H54 (cell line): ENCODE data around the gene HSPBP1.

Experiments
- DNase-seq: peaks from one replicate; pipeline ENCODE4 v3.0.0; 2011; ENCODE audit warnings: low spot score, mixed read lengths; ENCODE audit not compliant: insufficient read length
- FAIRE-seq: peaks from 3 replicates; lab custom pipeline; 2011; peaks lifted over from hg19 to GRCh38; lab: Jason Lieb, UNC
- POLR2A ChIP-seq: IDR thresholded peaks from 2 replicates; pipeline ENCODE4 v1.6.1; 2011; ENCODE audit warnings: low read depth, mild to moderate bottlenecking, low read length

The HSPBP1 gene

DNA sequence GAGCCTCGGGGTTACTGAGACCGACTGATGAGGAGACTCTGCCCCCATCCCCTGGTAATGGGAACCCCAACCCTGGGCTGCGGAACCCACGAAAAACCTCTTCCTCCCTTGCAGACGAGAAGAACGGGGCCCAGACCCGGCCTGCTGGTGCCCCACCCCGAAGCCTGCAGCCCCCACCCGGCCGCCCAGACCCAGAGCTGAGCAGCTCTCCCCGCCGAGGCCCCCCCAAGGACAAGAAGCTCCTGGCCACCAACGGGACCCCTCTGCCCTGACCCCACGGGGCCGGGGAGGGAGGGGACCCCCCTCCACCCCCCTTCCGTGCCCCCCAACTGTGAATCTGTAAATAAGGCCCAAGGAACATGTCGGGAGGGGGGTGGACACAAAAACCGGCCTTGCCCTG lies 31.9 kb upstream of the HSPBP1 start:
- no peak for FAIRE-seq
- DNase-seq: no peak
- no peak for TF ChIP-seq POLR2A

DNA sequence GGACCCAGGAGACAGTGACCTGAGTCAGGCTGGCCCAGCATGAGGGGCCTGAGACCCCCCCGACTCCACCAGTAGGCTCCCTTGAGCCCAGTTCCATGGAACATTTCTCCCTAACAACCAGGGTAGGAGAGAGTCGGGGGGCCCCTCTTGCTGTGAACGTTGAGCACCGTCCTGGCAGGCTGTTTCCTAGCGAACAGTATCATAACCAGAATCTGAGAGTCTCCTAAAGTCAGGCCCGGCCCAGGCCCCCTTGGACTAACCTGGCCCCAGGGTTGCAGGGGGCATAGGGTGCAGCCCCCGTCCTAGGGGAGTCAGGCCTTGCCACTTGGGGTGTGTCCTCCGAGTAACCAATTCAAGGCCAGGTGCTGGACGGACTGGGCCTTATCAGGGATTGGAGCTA lies 31.5 kb upstream of the HSPBP1 start:
- FAIRE-seq: no peak
- no peak for TF ChIP-seq POLR2A
- no peak for DNase-seq

DNA sequence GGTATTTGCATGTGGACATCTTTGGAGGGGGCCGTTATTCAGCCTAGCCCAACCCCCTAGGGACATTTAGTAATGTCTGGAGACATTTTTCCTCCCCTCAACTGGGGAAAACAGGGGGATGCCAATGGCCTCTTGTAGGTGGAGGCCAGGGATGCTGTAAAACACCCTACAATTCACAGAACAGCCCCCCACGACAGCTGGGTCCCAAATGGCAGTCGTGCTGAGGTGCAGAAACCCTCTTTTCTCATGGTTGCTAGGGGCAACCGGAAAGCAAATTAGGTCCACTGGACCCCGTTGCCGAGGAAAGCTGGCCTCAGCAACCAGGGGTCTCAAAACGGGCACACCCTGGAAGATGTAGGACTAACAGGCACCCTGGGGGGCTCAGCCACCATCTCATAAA lies 30.6 kb upstream of the HSPBP1 start:
- DNase-seq (no peak), FAIRE-seq (no peak)
- no peak for TF ChIP-seq POLR2A

DNA sequence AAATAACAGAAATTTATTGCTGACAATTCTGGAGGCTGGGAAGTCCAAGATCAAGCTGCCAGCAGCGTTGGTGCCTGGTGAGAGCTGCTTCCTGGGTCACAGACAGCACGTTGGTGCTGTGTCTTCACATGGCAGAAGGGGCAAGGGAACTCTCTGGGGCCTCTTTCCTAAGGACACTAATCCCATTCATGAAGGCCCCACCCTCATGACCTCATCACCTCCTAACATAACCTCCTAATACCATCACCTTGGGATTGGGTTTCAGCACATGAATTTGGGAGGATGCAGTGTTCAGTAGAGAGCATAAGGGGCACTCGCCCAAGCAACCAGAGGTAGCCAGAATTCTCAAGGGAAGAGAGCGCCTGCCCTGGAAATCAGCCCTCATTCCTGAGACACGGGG lies 29.5 kb upstream of the HSPBP1 start:
- TF ChIP-seq POLR2A: 0 out of 2 replicates have a peak, but pooled peaks have one; percentile 9
- no peak for FAIRE-seq
- no peak for DNase-seq

DNA sequence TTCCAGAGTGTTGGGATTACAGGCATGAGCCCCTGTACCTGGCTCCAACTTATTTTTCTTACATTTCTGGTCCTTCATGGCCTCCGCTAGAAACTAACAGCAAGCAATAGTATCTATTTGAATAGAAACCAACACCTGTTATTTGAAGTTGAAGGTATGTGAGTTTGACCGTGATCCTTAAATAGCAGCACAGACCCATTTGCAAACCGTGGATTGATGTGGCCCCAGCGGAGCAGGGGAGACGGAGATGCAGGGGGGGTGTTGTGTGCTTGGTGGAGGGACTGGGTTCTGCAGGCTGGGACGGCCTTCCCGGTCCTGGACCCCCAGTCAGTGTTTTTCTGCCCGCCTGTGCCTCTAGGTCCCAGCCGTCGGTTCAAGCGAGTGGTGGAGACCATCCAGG lies 28.4 kb upstream of the HSPBP1 start:
- TF ChIP-seq POLR2A: no peak
- no peak for DNase-seq
- no peak for FAIRE-seq

DNA sequence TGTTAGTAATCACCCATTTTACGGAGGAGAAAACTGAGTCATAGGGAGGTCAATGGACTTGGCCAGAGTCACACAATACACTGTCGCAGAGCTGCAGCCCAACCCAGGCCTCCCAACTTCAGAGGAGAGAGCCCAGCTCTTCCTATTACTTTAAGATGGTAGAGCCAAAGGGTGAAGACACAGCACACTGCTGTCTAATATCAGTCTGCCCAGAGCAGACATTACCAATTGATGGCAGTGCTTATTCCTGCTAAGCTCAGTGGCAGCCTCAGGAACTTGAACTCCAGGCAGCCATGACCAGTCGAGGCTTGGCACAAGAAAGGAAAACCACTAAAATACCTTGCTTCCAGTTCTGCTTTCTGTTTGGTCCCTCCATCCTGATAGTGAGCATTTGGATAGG lies 26.8 kb upstream of the HSPBP1 start:
- DNase-seq (no peak), FAIRE-seq (no peak)
- TF ChIP-seq POLR2A: no peak

DNA sequence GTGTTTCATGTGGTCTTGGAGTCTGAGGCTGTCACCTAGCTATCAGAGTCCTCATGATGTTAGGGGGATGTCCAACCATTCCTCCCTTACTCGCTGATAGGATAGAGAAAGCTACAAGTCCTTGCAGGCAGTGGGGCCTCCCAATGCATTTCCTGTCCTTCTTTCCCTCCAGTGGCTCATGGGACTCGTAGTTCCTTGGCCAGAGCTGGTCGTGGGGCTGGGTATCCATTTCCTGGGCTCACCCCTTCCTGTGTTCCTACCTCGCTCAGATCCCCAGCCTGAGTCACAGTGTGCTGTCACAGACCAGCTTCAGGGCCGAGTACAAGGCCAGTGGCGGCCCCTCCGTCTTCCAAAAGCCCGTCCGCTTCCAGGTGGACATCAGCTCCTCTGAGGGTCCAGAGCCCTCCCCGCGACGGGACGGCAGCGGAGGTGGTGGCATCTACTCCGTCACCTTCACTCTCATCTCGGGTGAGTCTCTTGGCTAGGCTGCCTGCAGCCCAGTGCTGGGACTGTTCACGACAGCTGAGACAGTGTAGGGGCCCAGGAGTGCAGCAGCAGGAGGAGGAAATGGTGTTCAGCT lies 26.2 kb upstream of the HSPBP1 start:
- FAIRE-seq: no peak
- no peak for TF ChIP-seq POLR2A
- no peak for DNase-seq

DNA sequence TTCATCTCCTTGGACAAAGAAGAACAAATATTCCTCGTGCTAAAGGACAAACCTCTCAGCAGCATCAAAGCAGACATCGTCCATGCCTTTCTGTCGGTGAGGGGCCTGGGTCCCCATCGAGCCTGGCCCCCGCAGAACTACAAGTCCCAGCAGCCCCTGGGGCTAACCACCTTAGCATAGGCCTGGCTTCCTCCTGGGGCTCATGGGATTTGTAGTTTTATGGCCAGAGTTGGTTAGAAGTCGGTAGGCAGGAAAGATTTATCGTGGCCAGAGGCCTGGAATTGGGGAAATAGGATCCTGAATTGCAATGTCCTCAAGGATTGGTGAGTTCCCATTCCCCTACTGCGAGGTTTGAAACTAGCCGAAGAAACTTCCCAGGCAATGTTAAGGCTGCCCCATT lies 25.6 kb upstream of the HSPBP1 start:
- FAIRE-seq: no peak
- no peak for DNase-seq
- no peak for TF ChIP-seq POLR2A

DNA sequence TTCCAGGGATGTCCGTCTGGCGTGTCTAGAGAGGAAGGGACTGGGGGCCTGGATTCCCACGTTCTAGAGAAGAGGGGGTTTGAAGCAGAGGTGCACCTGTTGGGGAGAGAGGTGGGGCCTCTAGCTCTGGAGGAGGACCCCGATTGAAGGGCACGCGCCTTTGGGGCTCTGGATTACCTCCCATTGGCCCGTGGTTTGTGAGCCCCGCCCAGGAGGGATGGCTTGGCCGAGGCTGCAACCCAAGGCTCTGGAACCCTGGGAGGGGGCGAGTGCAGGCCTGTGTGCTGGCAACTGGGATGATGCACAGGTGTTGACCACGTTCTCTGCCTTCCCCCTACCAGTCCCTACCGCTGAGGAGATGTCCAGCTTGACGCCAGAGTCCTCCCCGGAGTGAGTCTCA lies 25.1 kb upstream of the HSPBP1 start:
- TF ChIP-seq POLR2A: no peak
- FAIRE-seq (no peak), DNase-seq (no peak)

DNA sequence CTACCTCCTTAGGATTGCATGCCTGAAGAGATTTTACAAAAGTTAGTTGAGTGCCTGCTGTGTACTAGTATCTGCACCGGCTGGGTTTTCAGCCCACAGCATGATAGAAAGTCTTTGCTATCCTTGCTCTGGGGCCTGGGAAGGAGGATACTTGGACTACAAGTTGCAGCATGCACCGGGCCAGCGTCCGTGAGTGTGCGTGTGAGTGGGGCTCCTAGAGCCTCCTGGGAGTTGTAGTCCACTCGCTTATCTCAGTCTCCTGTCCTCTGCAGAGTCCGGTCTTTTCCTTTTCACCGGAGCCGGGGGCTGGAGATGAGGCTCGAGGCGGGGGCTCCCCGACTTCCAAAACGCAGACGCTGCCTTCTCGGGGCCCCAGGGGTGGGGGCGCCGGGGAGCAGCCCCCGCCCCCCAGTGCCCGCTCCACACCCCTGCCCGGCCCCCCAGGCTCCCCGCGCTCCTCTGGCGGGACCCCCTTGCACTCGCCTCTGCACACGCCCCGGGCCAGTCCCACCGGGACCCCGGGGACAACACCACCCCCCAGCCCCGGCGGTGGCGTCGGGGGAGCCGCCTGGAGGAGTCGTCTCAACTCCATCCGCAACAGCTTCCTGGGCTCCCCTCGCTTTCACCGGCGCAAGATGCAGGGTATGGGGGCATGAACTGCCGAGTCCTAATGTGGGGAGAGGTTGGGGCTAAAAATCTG lies 24.5 kb upstream of the HSPBP1 start:
- TF ChIP-seq POLR2A: no peak
- DNase-seq: peak; percentile 78
- no peak for FAIRE-seq

DNA sequence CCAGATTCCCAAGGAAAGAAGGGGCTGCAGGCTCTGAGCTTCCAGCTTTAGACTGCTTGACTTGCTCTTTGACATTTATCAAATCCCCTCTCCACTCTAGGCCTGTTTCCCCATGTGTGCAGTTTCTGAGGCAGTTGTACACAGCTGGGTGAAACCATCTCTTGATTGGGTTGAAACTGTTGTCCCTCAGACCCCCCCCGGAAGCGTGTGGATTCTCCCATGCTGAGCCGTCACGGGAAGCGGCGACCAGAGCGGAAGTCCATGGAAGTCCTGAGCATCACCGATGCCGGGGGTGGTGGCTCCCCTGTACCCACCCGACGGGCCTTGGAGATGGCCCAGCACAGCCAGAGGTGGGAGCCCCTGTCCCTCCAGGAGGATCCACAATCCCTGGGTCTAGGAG lies 23.6 kb upstream of the HSPBP1 start:
- DNase-seq (no peak), FAIRE-seq (no peak)
- TF ChIP-seq POLR2A: no peak

DNA sequence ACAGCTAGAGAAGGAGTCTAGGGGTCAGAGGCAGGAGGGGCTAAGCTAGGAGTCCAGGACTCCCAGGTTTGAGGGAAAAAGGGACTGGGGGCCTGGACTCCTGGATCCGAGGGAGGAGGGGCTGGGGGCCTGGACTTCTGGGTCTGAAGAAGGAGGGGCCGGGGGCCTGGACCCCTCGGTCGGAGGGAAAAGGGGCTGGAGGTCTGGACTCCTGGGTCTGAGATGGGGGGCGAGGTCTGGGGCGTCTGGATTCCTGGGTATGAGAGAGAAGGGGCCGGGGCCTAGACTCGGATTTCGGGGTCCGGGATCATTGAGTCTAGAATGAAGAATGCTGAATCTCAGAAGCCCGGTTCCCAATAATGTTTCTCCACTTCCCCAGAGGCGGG lies 22.4 kb upstream of the HSPBP1 start:
- FAIRE-seq: no peak
- DNase-seq: no peak
- TF ChIP-seq POLR2A: no peak

DNA sequence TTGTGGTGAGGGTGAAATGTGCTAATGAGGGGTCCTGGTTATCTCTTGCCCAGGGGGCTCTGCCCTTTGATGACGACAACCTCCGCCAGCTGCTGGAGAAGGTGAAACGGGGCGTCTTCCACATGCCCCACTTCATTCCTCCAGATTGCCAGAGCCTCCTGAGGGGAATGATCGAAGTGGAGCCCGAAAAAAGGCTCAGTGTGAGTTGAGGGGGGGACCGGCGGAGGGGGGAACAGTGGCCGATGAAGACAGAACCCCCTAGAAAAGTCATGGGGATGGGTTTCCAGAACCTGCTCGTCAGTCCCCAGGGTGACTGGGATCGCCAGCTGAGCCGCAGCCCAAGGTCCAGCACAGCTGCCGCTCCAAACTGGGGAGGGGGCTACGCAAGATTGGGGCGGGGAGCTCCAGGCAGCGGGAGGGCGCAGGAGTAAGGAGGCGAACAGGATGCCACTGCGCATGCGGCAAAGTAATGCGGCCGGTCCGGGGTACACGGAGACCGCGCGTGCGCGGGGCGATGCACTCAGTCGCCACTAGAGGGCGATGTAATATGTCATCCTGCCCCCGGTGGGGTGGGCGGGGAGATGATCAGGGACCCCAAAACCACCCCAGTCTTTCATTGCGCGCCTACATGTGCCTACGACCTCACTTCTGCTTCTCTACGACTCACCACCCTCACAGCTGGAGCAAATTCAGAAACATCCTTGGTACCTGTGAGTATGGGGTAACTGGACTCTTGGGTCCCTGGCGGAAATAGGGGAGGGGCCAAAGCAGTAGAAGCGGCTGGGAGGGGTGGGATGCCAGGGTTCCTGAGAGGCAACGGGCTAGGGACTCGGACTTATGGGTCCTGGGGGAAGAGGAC lies 21.8 kb upstream of the HSPBP1 start:
- TF ChIP-seq POLR2A: peak; percentile 26; the same call in 1 of the 2 replicates
- peak; percentile 100 for DNase-seq
- FAIRE-seq: no peak

DNA sequence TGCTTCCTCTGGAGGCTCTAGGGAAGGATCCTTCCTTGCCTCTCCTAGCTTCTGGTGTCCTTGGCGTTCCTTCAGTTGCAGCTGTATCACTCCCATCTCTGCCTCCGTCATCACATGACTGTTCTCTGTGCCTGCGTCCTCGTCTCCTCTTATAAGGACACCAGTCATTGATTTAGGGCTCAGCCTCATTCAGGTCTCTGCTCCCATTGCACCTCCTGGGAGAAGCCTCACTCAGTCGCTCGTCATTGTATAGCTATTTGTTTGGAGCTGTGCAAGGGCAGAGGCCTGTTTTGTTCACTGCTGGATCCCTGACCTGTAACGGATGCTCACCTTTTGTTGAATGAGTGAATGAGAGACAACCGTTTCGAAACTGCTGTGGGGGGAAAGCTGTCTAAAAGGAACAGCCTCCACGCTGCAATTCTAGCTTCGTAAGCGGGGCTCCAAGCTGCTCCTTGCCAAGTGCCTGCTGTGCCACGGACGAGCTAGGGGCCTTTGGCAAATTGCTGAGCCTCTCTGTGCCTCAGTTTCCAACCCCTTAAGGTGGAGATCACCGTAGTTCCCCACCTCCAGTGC lies 21.1 kb upstream of the HSPBP1 start:
- FAIRE-seq (no peak), DNase-seq (no peak)
- TF ChIP-seq POLR2A: no peak
